Smooth muscle cell (in vitro differentiated cells): Measurements from ENCODE around the gene DEXI. TPM values are rescaled to one million over a fixed set of nuclear protein-coding genes. Genes with fewer than 3 reads are reported as not detected.

Experiments
- DNase-seq: peaks from one replicate; lab custom pipeline; 2025; ENCODE audit not compliant: unreplicated experiment; lab: John Stamatoyannopoulos, UW
- H2AFZ ChIP-seq: fragments of 200-600 bp; sonication (generic); 2 replicates; pipeline ENCODE4 v1.6.0; 2016; ENCODE audit warnings: antibody characterized with exemption, low read depth, mild to moderate bottlenecking
- H3F3A ChIP-seq: fragments of 200-600 bp; sonication (generic); 2 replicates; pipeline ENCODE4 v1.6.0; 2017; ENCODE audit warnings: antibody characterized with exemption, low read depth
- H3K27ac ChIP-seq: fragments of 200-600 bp; sonication (generic); 2 replicates; pipeline ENCODE4 v1.5.1; 2016; ENCODE audit warnings: low read depth, mild to moderate bottlenecking
- H3K27me3 ChIP-seq: fragments of 200-600 bp; sonication (generic); 2 replicates; pipeline ENCODE4 v1.6.1; 2016; ENCODE audit warnings: low read depth, mild to moderate bottlenecking
- H3K36me3 ChIP-seq: fragments of 200-600 bp; sonication (generic); 2 replicates; pipeline ENCODE4 v1.5.1; 2016; ENCODE audit warnings: low read depth
- H3K4me1 ChIP-seq: fragments of 200-600 bp; sonication (generic); 2 replicates; pipeline ENCODE4 v1.5.1; 2016; ENCODE audit warnings: low read depth
- H3K4me2 ChIP-seq: fragments of 200-600 bp; sonication (generic); 2 replicates; pipeline ENCODE4 v1.6.0; 2016; ENCODE audit warnings: mild to moderate bottlenecking
- H3K4me3 ChIP-seq: fragments of 200-600 bp; sonication (generic); 2 replicates; pipeline ENCODE4 v1.5.1; 2016; ENCODE audit warnings: mild to moderate bottlenecking
- H3K79me2 ChIP-seq: fragments of 200-600 bp; sonication (generic); 2 replicates; pipeline ENCODE4 v1.6.0; 2016; ENCODE audit warnings: low read depth, mild to moderate bottlenecking
- H3K9ac ChIP-seq: fragments of 200-600 bp; sonication (generic); 2 replicates; pipeline ENCODE4 v1.6.0; 2016; ENCODE audit warnings: low read depth
- H3K9me3 ChIP-seq: fragments of 200-600 bp; sonication (generic); replicated peaks from 2 replicates; pipeline ENCODE4 v1.5.1; 2016; ENCODE audit warnings: low read depth
- H4K20me1 ChIP-seq: fragments of 200-600 bp; sonication (generic); 2 replicates; pipeline ENCODE4 v1.6.0; 2016; ENCODE audit warnings: low read depth
- CTCF ChIP-seq: fragments of 200-600 bp; sonication (generic); IDR thresholded peaks from 2 replicates; pipeline ENCODE4 v1.5.1; 2017; ENCODE audit warnings: borderline replicate concordance, mild to moderate bottlenecking, antibody characterized with exemption; ENCODE audit not compliant: insufficient read depth, poor library complexity, severe bottlenecking
- WGBS: methylation state at CpG from one replicate; pipeline ENCODE4 v1.1.7; 2016; ENCODE audit warnings: low lambda C conversion rate; 5-methylcytosine and 5-hydroxymethylcytosine counted together
- polyA plus RNA-seq: library from polyadenylated mRNA; unstranded; fragments of >200 nt; fragmentation: Nextera tagmentation; extraction: Ambion mirVana; gene quantifications from 2 replicates; pipeline ENCODE4 v1.2.1, GENCODE V29; 2016
- total RNA-seq: library from RNA; depleted of rRNA; stranded (reverse); fragments of >200 nt; gene quantifications from 2 replicates; pipeline ENCODE4 v1.2.3, GENCODE V29; 2014

The DEXI gene
- total and polyA plus RNA-seq, 2 experiments from 2014 or later, result 58.5 to 71.8 TPM

- Histone ChIP-seq H3K4me3 (no peak overlapping the region), H3K9me3 (no peaks in the 10 kb centered on the region), H3K36me3 (no peaks in the 10 kb centered on the region), H2AFZ (no peak overlapping the region), H3K4me2 (no peak overlapping the region), H3K4me1 (peaks cover 27% of the 10 kb centered on the region), H3K9ac (no peak overlapping the region), H3K27me3 (no peaks in the 10 kb centered on the region), H3K79me2 (peaks cover 53% of the 10 kb centered on the region), H3F3A (no peaks in the 10 kb centered on the region), H4K20me1 (peaks cover 72% of the 10 kb centered on the region), H3K27ac (no peak overlapping the region)
- no peak for TF ChIP-seq CTCF
- DNase-seq, result no peak
- 77% methylated on average over 7 of the region's 7 CpGs for WGBS
These were observed 7.2 kb upstream of the DEXI start for GRCh38 chr16:10949424-10949970.

- no peak for DNase-seq
- 79% methylated on average over 10 of the region's 10 CpGs for WGBS
- no peaks in the 10 kb centered on the region for H3K27me3 ChIP-seq
- no peak overlapping the region for H2AFZ ChIP-seq
- H3K79me2 ChIP-seq, result peaks cover 37% of the 10 kb centered on the region
- H3K4me1 ChIP-seq, result peaks cover 27% of the 10 kb centered on the region
- H3F3A ChIP-seq, result peaks cover 8% of the 10 kb centered on the region
- no peak for TF ChIP-seq CTCF
- peaks cover 60% of the 10 kb centered on the region for H4K20me1 ChIP-seq
- no peaks in the 10 kb centered on the region for H3K9me3 ChIP-seq
- H3K4me3 ChIP-seq, result no peak overlapping the region
- H3K9ac ChIP-seq, result no peak overlapping the region
- no peak overlapping the region for H3K4me2 ChIP-seq
- H3K36me3 ChIP-seq, result no peaks in the 10 kb centered on the region
- H3K27ac ChIP-seq, result no peak overlapping the region
These were observed 5.0 kb upstream of the DEXI start for GRCh38 chr16:10947211-10947787.

GRCh38 chr16:10946308-10946707, 4.0 kb upstream of the DEXI start:
- H3K27ac ChIP-seq, result no peak overlapping the region
- H3K9ac ChIP-seq, result no peak overlapping the region
- no peak for DNase-seq
- H3K4me2 ChIP-seq, result peak overlapping the region; percentile 90
- H3F3A ChIP-seq, result peaks cover 8% of the 10 kb centered on the region
- WGBS, result 21% methylated on average over 5 of the region's 5 CpGs
- H3K79me2 ChIP-seq, result peaks cover 41% of the 10 kb centered on the region
- peaks cover 52% of the 10 kb centered on the region for H4K20me1 ChIP-seq
- H3K4me1 ChIP-seq, result peaks cover 27% of the 10 kb centered on the region
- no peaks in the 10 kb centered on the region for H3K36me3 ChIP-seq
- TF ChIP-seq CTCF, result no peak
- no peaks in the 10 kb centered on the region for H3K27me3 ChIP-seq
- H3K9me3 ChIP-seq, result no peaks in the 10 kb centered on the region
- peak overlapping the region; percentile 96 for H3K4me3 ChIP-seq
- H2AFZ ChIP-seq, result no peak overlapping the region
